Inflammatory macrophage treated with lipopolysaccharide for 1 hour (primary cell): ENCODE data around the gene OSBPL2.

Experiments used
- DNase-seq, 2 donors: peaks; one replicate each; pipeline ENCODE4 v3.0.0-alpha.2; 2020 to 2022

Gene OSBPL2

GRCh38 chr20:62222972-62223371 lies 15.3 kb upstream of the OSBPL2 start:
- no peak for DNase-seq

DNA sequence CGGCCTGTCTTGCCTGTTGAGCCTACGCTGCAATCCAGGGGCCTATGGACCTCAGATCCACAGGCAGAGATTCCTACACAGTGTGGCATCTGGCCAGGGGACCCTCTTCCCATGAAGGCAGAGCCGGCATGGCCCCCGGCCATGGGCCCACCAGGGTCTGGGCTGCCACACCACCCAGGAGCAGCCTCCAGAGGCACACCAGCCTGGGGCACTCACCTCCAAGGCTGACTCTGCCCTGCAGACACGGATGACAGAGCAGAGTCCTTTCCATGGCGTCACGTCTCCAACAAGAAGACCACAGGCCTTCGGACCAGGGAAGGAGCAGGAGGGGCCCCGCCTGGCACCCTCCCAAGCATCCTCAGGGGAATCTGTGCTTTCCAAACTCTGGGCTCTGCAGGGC lies 14.8 kb upstream of the OSBPL2 start:
- DNase-seq: no peak

DNA sequence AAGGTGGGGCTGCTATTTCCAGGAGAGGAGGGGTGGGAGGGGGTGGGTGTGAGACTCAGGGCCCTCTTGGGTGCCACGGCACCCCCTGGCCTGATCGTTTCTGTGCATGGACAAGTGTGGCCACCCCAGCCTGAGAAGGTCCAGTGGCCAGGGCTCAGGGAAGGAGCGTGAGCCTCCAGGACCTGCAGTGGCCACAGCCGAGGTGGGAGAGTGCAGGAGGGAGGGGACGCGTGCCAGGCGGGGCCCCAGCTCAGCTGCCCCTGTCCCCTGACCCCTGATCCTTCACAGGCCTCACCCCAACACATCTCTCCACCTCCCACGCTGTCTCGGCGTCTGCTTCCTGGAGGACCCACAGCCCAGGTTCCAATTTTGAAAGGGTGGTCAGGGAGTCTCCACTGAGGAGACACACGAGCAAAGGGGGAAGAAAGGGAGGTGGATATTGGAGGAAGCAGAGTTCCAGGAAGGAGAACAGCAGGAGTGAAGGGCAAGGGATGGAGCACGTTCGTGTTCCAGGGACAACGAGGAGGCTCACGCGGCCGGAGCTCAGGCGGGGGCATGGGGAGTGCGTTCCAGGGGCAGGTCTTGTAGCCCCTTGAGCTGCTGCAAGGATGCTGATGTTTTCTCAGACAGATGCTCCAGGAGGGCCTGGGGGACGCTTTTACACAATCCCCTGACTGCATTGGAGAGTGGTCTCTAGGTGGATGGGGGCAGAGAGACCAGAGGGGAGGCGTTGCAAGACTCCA lies 14.0 kb upstream of the OSBPL2 start:
- DNase-seq: no peak

- no peak for DNase-seq
Observed at GRCh38 chr20:62225026-62225425, 13.3 kb upstream of the OSBPL2 start.

DNA sequence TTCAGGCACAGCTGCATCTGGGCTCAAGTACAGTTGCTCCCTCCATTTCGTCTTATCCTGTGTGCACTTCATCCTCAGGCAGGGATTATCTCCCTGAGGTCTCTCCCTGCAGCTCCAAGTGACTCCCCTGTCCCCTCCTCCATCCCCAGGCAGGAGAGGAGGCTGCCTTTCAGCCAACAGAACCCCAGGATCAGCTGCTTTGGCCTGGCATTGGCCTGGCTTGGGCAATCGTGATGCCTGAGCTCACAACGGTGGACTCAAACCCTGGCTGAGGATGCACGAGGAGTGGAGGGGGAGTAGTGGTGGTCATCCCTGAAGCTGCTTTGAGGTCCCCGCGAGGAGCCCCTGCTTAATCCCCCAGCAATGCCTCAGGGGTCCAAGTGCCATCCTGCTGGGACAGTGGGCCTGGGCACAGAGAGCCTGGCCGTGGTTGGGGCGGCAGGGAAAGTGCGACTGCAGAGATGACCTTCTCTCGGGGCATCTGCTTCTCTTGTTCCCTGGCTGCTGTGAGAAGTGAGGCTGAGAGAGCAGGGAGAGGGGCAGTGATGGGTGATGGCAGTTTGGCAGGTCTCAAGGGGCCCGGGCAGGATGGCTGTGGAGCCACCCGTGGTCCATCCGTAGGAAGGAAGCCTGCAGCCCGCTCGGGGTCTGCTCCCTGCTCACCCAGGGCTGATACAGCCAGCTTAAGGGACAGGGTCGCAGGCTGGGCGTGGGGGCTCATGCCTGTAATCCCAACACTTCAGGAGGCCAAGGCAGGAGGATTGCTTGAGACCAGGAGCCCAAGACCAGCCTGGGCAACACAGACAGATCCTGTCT lies 12.3 kb upstream of the OSBPL2 start:
- no peak for DNase-seq

DNA sequence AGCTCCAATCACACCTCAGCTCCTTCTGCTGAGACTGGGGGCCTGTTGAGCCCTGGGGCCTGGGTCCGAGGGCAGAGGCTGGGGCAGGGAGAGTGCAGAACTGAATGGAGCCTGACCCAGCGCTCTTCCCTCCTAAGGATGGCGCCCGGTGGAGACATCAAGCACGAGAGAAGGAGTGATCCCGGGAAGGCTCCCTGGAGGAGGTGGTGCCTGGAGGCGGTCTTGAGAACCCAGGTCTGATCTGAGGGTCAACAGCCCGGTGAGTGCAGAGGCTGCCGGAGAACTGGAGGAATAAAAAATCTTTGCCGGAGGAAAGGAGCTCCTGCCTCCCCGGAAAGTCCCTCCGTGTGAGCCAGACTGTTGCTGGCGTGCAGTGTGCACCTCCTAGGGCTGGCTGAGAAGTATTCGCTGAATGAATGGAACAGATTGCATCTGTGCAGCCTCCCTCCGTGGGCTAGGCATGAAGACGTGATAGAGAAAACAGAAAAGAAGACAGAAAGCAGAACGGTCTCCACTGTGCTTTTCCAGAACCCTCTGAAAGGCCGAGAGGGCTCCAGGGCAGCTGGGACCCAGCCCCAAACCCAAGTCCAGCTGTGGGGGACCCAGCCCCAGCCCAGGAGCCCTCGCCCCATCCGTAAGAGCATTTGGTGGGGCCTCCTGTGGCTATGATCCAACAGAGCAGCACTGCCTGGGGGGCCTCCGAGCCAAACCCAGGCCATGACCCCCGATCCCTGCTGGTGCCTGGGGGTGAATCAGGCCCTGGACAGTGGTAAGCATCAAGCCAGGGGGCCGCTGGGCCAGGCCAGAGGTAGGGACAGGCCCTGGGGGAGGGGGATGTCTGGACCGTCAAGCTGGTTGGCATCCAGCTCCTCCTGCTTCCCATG lies 11.4 kb upstream of the OSBPL2 start:
- DNase-seq: no peak

GRCh38 chr20:62227591-62227976 lies 10.7 kb upstream of the OSBPL2 start:
- DNase-seq: no peak

- no peak for DNase-seq
Observed at GRCh38 chr20:62227977-62228958, 10.1 kb upstream of the OSBPL2 start.

- DNase-seq: no peak
Observed at GRCh38 chr20:62228982-62229545, 9.3 kb upstream of the OSBPL2 start.

GRCh38 chr20:62229667-62230066 lies 8.7 kb upstream of the OSBPL2 start:
- no peak for DNase-seq

DNA sequence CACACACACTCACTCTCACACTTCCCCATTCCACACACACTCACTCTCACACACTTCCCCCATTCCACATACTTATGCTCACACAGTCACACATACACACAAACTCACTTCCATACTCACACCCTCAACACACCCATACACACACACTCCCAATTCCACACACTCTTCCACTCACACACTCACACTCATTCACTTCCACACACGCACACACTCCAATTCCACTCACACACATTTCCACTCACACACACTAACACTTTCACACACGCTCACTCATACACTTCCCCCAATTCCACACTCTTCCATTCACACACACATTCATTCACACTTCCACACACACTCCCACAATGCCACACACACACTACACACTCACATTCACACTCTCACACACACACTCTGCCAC lies 8.0 kb upstream of the OSBPL2 start:
- no peak for DNase-seq

GRCh38 chr20:62230696-62231095 lies 7.6 kb upstream of the OSBPL2 start:
- DNase-seq: no peak

DNA sequence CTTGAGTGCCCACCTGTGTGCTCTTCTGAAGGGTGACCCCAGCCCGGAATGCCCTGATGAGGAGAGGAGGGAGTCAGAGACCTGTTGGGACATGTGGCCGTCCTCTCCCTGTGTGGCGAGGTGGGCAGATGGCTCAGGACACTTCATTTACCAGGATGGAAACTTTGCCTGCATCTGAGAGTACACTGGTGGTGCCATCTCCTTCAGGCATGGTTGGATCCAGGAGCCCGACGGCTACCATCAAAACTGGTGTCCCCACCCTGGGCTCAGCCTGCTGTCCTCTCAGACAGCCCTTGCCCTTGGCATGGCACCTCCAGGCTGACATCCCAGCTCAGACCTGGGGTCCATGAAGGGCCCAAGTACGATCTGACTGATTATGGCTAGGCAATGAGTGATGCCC lies 7.0 kb upstream of the OSBPL2 start:
- DNase-seq: no peak

- no peak for DNase-seq
Observed at GRCh38 chr20:62232194-62232593, 6.1 kb upstream of the OSBPL2 start.

DNA sequence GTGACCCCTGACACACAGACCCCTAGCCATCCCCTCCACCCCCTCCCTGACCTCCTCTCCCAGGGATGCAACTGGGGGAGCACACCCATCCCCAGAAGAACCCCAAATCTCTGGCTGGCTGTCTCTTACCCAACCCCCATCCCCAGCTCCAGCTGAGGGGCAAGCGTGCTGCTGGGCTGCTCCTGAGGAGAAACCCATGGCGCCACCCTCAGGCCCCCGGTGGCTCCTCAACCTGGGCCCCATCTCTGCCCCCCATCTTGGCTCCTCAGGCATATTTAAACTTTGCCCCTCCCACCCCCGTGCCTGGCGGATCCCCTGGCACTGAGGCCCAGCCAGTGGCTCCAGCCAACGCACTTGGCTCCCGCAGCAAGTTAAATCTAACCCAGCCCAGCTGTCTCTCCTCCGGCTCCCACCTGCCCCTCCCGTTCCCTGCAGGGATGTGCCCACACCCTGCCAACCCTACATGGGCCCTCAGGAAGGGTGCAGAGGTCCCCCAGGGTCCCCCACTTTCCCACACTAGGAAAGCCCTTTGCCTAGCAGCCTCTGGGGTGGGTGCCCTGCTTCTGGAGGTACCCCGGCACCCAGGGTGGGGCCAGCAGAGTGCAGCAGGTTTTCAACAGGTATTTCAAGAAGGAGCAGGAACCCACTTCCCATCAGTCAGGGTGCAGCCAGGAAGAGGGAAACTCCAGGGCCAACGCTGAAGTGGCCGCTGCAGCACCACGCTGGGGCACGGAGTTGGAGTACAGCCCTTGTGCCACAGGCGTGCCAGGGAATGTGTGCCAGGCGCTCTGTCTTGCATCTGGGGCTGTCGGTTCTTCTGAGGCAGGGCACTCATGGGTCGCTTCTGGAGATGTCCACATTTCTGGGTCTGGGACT lies 5.3 kb upstream of the OSBPL2 start:
- no peak for DNase-seq

DNA sequence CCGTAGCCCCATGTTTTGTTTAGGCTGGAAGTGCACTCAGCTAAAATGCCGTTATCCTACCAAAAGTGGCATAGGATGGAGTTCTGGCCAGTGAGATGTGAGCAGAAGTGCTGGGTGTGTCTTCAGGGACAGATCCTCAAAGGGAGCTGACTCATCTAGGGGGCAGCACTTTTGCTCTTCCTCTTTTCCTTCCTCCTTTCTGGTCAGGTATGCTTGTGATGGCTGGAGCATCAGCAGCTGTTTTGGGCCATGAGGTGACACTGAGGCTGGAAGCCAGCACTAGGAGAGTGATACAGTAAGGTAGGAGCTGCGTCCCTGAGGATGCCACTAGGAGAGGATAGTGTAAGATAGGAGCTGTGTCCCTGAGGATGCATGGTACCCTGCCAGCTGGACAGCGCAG lies 4.6 kb upstream of the OSBPL2 start:
- DNase-seq: no peak

DNA sequence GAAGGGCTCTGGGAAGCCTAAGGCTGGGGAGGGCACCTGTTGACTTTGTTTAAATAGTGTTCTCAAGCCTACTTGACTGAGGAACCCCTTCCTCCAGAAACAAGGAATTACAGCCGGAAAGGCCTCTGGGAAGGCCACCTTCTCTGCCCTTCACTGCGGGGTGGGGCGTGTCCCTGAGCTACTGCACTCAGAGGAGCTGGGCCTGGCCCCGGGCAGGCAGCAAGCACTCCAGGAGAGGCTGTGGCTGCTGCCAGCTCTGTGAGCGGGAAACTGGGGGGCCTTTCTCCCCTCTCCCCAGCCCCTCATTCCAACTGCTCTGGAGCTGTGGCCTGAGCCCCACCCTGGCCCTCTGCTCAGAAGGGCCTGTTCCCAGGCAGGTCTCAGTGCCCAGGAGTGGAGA lies 4.0 kb upstream of the OSBPL2 start:
- DNase-seq: no peak

GRCh38 chr20:62235001-62235776 lies 3.1 kb upstream of the OSBPL2 start:
- no peak for DNase-seq

GRCh38 chr20:62235777-62236157 lies 2.6 kb upstream of the OSBPL2 start:
- DNase-seq: no peak

- DNase-seq: no peak
Observed at GRCh38 chr20:62236200-62236599, 2.1 kb upstream of the OSBPL2 start.
